Globus pallidus (tissue), 1 donor: ENCODE measurements around the gene AHCYL2.
"Not testable (repeated sequence)": the region's sequence is repeated elsewhere in the genome, so short reads cannot be mapped to it uniquely, and the experiment has no call there.

ENCODE experiments used
- DNase-seq: peaks from one replicate; pipeline ENCODE4 v3.0.0-alpha.2; 2015; ENCODE audit warnings: low spot score

The AHCYL2 gene

GRCh38 chr7:129285111-129285510 is 60.3 kb downstream of the AHCYL2 start:
- no peak for DNase-seq

GRCh38 chr7:129292861-129293260 is 68.0 kb downstream of the AHCYL2 start:
- no peak for DNase-seq

- no peak for DNase-seq
Observed at GRCh38 chr7:129295015-129295423, 70.2 kb downstream of the AHCYL2 start.

GRCh38 chr7:129298268-129298893 is 73.6 kb downstream of the AHCYL2 start:
- peak; percentile 19 for DNase-seq

GRCh38 chr7:129299889-129300288 is 75.1 kb downstream of the AHCYL2 start:
- DNase-seq, result no peak

- DNase-seq, result not testable (repeated sequence)
Observed at GRCh38 chr7:129300299-129300698, 75.5 kb downstream of the AHCYL2 start.

GRCh38 chr7:129307592-129307991 is 82.8 kb downstream of the AHCYL2 start:
- no peak for DNase-seq

GRCh38 chr7:129308047-129308446 is 83.2 kb downstream of the AHCYL2 start:
- peak; percentile 26 for DNase-seq

GRCh38 chr7:129311429-129311828 is 86.6 kb downstream of the AHCYL2 start:
- no peak for DNase-seq

GRCh38 chr7:129313282-129313681 is 88.5 kb downstream of the AHCYL2 start:
- DNase-seq, result no peak

- peak; percentile 89 for DNase-seq
Observed at GRCh38 chr7:129315960-129316359, 91.1 kb downstream of the AHCYL2 start.

- peak; percentile 16 for DNase-seq
Observed at GRCh38 chr7:129317450-129317849, 92.6 kb downstream of the AHCYL2 start.

- no peak for DNase-seq
Observed at GRCh38 chr7:129327076-129327475, 102.2 kb downstream of the AHCYL2 start.

- no peak for DNase-seq
Observed at GRCh38 chr7:129332254-129333035, 107.6 kb downstream of the AHCYL2 start.

- no peak for DNase-seq
Observed at GRCh38 chr7:129334473-129334872, 109.6 kb downstream of the AHCYL2 start.

GRCh38 chr7:129338450-129338849 is 113.6 kb downstream of the AHCYL2 start:
- DNase-seq, result no peak

GRCh38 chr7:129341212-129341611 is 116.4 kb downstream of the AHCYL2 start:
- DNase-seq, result no peak

- DNase-seq, result no peak
Observed at GRCh38 chr7:129341816-129342806, 117.3 kb downstream of the AHCYL2 start.

GRCh38 chr7:129343099-129343700 is 118.4 kb downstream of the AHCYL2 start:
- peak; percentile 56 for DNase-seq

GRCh38 chr7:129347330-129347729 is 122.5 kb downstream of the AHCYL2 start:
- DNase-seq, result no peak

- DNase-seq, result no peak
Observed at GRCh38 chr7:129348023-129348740, 123.4 kb downstream of the AHCYL2 start.
